SK-N-MC (cell line): ENCODE data around the gene KAT8.
A peak's percentile ranks its signal among the peaks of the same experiment; 100 is the strongest.
"Not testable (repeated sequence)": the region's sequence is repeated elsewhere in the genome, so short reads cannot be mapped to it uniquely, and the experiment has no call there.

ENCODE experiments used
- DNase-seq: peaks from one replicate; pipeline ENCODE4 v3.0.0-alpha.2; 2011; ENCODE audit warnings: low read depth, low spot score
- H3K27ac ChIP-seq: fragments of 200-600 bp; sonication (generic); 2 replicates; pipeline ENCODE4 v1.5.1; 2016; ENCODE audit warnings: mixed run types
- H3K36me3 ChIP-seq: fragments of 200-600 bp; sonication (generic); 2 replicates; pipeline ENCODE4 v1.6.1; 2017; ENCODE audit warnings: antibody characterized with exemption, low read length, mixed read lengths; ENCODE audit not compliant: insufficient read depth
- H3K4me3 ChIP-seq: fragments of 200-600 bp; sonication (generic); 2 replicates; pipeline ENCODE4 v1.5.1; 2016
- H3K9ac ChIP-seq: fragments of 200-600 bp; sonication (generic); 2 replicates; pipeline ENCODE4 v1.8.0; 2017; ENCODE audit warnings: mixed run types, mixed read lengths; ENCODE audit not compliant: insufficient read length
- H3K9me3 ChIP-seq: fragments of 200-600 bp; sonication (generic); 2 replicates; pipeline ENCODE4 v1.6.1; 2017; ENCODE audit warnings: low read depth, mild to moderate bottlenecking, antibody characterized with exemption, low read length, moderate library complexity, mixed read lengths
- EZH2 ChIP-seq: fragments of 200-600 bp; sonication (generic); IDR thresholded peaks from one replicate; pipeline ENCODE4 v1.6.1; 2017; ENCODE audit warnings: antibody characterized with exemption
- FOXP2 ChIP-seq: optimal IDR thresholded peaks from 2 replicates; pipeline ENCODE3; 2011; ENCODE audit warnings: mild to moderate bottlenecking, moderate library complexity; ENCODE audit not compliant: insufficient read depth; ENCODE audit errors: extremely low read length, control extremely low read depth
- POLR2AphosphoS5 ChIP-seq: IDR thresholded peaks from 2 replicates; pipeline ENCODE4 v1.6.1; 2012; ENCODE audit warnings: mild to moderate bottlenecking, low read depth, low read length, borderline replicate concordance

Gene KAT8

DNA sequence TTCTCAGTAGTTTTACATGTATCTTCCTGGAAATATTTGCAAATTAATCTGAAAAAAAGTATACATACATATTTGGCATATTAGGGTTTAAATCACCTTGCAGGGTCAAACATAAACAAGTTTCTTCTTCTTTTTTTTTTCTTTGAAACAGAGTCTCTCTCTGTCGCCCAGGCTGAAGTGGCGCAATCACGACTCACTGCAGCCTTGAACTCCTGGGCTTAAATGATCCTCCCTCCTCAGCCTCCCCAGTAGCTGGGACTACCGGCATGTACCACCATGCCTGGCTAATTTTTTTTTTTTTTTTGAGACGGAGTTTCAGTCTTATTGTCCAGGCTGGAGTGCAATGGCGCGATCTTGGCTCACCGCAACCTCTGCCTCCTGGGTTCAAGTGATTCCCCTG, 49.9 kb downstream of the KAT8 start:
- TF ChIP-seq FOXP2, result no peak
- TF ChIP-seq EZH2, result no peak
- TF ChIP-seq POLR2AphosphoS5, result no peak

DNA sequence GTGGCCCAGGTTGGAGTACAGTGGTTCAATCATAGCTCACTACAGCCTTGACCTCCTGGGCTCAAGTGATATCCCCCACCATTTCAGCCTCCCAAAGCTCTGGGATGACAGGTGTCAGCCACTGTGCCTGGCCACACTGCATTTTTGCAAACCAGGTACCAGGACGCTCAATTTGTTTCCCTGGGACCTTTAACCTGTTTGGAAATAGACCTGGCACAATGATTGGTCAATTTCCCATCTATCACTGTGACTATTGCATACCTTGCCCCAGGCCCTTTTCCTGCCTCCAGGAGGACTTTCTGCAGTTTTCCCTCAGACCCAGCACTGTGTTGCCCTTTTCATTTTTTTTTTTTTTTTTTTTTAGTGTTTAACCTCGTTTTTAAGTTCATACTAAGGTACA, 51.4 kb downstream of the KAT8 start:
- no peak overlapping the region for H3K27ac ChIP-seq
- H3K9me3 ChIP-seq, result no peaks in the 10 kb centered on the region
- no peak overlapping the region for H3K4me3 ChIP-seq
- no peaks in the 10 kb centered on the region for H3K36me3 ChIP-seq
- TF ChIP-seq FOXP2 (no peak), POLR2AphosphoS5 (no peak), EZH2 (no peak)
- H3K9ac ChIP-seq, result no peak overlapping the region
- no peak for DNase-seq

More for the DNA sequence above, 49.9 kb downstream of the KAT8 start:
- no peak for DNase-seq
- Histone ChIP-seq H3K4me3 (no peak overlapping the region), H3K9ac (no peak overlapping the region), H3K27ac (no peak overlapping the region), H3K36me3 (no peaks in the 10 kb centered on the region), H3K9me3 (no peaks in the 10 kb centered on the region)

DNA sequence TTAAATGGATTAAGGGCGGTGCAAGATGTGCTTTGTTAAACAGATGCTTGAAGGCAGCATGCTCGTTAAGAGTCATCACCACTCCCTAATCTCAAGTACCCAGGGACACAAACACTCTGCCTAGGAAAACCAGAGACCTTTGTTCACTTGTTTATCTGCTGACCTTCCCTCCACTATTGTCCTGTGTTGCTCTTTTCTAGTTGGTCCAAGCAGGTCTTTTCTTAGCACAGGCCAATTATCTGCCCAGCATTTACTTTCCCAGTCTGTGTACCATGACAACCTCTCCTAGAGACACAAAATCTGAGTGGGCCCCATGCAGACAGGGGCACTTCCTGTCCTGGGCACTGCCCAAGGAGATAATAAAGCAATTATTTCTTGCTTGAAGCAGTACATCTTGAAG, 52.6 kb downstream of the KAT8 start:
- not testable (repeated sequence) for H3K9me3 ChIP-seq, H3K36me3 ChIP-seq, DNase-seq, H3K27ac ChIP-seq, H3K4me3 ChIP-seq, H3K9ac ChIP-seq

DNA sequence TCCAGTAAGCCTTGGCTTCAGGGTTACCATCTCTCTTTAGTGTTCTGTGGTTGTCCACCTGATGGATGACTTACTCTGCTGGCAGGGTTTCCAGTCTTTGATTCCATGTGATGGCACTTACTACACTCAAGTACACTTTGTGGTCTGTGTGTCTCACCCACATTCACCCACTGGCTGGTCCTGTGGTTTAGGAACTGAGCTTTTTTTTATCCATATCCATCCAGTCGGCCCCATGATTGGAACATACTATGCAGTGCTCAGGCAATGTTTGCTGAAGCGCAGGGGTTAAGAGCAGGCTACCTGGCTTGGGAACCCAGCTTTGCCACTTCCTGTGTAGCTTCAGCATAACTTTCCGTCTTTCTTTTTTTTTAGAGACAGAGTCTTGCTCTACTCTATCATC, 59.7 kb downstream of the KAT8 start:
- Histone ChIP-seq H3K9me3 (no peaks in the 10 kb centered on the region), H3K9ac (no peak overlapping the region), H3K4me3 (no peak overlapping the region), H3K36me3 (peaks cover 14% of the 10 kb centered on the region), H3K27ac (no peak overlapping the region)
- no peak for DNase-seq
- TF ChIP-seq EZH2 (no peak), FOXP2 (no peak), POLR2AphosphoS5 (no peak)

DNA sequence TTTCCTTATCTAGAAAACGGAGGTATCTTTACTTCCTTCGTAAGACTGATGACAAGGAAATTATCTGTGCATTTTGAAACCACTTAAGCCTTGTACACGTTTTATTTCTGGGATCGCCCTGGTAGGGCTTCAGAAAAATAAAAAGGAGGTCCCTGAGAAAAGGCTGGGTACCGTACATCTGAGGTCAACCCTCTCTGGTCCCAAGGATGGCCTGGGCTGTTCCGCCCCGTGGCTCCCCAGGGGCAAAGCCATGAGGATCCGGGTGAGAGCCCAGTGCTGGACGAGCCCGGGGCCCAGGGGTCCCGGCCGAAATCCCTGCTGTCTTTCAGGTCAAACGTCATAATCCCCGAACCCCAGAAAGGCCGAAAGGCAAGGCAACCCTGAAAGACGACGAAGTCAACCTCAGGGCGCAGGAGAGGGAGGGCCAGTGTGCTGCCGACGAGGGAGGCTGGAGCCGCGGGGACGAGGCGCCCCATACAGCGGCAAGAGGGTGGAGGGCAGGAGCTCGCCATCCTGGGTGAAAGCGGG, 61.8 kb downstream of the KAT8 start:
- Histone ChIP-seq H3K4me3 (peak overlapping the region; percentile 90), H3K27ac (peak overlapping the region; percentile 97), H3K36me3 (peaks cover 36% of the 10 kb centered on the region), H3K9me3 (no peaks in the 10 kb centered on the region), H3K9ac (peak overlapping the region; percentile 99)
- DNase-seq, result no peak
- TF ChIP-seq POLR2AphosphoS5 (no peak), FOXP2 (no peak), EZH2 (no peak)

DNA sequence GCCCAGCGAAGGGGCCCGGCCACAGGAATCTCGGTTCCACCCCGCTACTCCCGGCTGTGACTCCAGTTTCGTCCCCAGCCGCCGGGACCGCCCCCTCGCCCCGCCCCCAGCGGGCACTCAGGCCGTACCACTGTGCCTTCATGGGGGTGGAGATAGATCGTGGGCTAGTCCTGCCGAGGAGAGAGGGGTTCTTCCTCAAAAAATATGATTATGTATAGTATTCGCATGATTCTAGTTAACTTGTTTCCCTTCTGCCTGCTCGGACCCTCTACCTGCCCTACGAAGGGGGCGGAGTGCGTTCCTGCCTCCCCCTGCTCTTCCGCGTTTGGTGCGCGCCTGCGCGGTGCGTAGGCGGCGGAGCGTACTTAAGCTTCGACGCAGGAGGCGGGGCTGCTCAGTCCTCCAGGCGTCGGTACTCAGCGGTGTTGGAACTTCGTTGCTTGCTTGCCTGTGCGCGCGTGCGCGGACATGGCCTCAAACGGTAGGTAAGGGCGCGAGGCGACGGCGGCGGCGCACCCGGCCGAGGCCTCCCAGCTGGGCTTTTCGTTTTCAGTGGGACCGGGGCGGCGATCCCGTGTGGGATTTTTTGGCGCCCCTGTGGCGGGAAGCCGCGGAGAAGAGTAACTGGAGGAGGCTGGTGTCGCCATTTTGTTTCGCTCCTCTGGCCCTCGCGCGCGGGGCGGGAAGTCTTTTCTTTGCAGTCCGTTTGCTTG, 62.4 kb downstream of the KAT8 start, which contains the start of gene FUS:
Gene FUS, plus strand, starts transcription at position 393 of the 713 bp plus-strand sequence. Its CDS starts 76 bp downstream, at position 469.
- TF ChIP-seq FOXP2 (peak; percentile 89), EZH2 (no peak), POLR2AphosphoS5 (peak; percentile 99)
- peaks cover 42% of the 10 kb centered on the region for H3K36me3 ChIP-seq
- peak within 1 kb of the TSS; percentile 99 for H3K9ac ChIP-seq
- no peaks in the 10 kb centered on the region for H3K9me3 ChIP-seq
- peak within 1 kb of the TSS; percentile 90 for H3K4me3 ChIP-seq
- DNase-seq, result peak; percentile 58
- H3K27ac ChIP-seq, result peak within 1 kb of the TSS; percentile 97
